NCI-H226 (cell line): ENCODE measurements around the gene ANKRD7.
"Not testable (repeated sequence)": the region's sequence is repeated elsewhere in the genome, so short reads cannot be mapped to it uniquely, and the experiment has no call there.

Experiments used
- DNase-seq: peaks from one replicate; pipeline ENCODE4 v3.0.0-alpha.2; 2015

The ANKRD7 gene

DNA sequence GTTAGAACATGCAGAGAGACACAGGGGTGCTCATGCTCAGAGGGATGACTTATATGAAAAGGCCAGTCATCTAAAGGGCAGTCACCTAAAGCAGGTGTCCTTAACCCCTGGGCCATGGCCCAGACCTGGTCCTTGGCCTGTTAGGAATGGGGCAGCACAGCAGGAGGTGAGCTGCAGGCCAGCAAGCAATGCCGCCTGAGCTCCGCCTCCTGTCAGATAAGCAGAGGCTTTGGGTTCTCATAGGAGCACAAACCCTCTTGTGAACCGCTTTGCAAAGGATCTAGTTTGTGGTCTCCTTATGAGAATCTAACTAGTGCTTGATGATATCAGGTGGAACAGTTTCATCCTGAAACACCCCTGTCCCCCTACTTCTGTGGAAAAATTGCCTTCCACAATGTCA, 14.5 kb downstream of the ANKRD7 start:
- DNase-seq = no peak

DNA sequence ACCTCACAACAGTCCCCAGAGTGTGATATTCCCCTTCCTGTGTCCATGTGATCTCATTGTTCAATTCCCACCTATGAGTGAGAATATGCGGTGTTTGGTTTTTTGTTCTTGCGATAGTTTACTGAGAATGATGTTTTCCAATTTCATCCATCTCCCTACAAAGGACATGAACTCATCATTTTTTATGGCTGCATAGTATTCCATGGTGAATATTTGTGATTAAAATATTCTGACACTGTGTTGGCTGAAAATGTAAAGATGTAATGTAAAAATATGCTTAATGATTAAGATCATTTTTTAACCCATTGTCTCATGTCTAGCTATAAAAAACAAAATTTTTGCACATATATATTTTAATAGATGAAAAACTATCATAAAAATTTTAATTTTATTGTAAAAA, 15.8 kb downstream of the ANKRD7 start:
- DNase-seq = not testable (repeated sequence)

DNA sequence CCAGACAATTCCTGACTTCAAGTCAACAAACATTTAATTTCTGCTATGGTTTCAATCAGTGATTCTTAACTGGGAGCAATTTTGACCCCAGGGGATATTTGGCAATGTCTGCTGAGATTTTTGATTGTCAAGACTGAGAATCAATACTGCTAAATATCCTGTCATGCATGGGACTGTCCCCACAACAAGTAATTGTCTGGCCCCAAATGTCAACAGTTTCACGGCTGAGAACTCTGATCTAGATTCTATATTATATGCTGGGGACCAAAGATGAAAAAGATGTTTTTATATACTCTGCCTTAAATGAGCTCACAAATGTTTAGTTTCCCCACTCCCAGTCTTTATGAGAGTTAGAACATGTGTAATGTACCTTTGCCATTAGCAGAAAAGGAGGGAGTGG, 19.2 kb downstream of the ANKRD7 start:
- DNase-seq = no peak

DNA sequence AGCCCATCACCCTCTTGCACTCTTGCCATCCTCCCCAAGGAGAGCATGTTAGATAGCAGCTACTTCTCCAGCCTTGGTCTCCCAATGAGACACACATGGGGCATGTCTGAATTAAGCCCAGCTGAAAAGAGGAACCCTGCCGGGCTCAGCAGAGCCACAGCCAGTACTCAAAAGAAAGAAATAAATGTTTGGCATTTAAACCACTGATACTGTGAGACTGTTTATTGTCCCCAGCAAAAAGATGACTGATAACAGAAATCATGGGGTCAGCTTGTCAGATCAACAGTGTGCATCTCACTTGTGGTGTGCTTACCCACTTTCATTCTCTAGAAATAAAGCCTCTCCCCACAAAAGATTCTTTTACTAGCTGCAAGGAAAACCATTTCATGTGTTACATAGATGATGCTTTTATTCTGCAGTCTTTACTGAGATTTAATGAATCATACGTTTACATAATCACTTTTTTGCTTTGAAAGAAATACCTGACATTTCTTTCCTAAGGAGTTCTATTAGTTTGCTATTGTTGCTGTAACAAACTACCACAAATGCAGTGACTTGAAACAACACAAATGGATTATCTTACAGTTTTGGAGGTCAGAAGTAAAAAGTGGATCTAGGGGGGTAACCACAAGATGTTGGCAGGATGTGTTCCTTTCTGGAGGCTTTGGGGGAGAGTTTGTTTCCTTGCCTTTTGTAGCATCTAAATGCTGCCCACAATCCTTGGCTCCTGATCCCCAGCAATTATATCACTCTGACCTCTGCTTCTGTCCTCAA, 20.9 kb downstream of the ANKRD7 start:
- peak; percentile 11 for DNase-seq

DNA sequence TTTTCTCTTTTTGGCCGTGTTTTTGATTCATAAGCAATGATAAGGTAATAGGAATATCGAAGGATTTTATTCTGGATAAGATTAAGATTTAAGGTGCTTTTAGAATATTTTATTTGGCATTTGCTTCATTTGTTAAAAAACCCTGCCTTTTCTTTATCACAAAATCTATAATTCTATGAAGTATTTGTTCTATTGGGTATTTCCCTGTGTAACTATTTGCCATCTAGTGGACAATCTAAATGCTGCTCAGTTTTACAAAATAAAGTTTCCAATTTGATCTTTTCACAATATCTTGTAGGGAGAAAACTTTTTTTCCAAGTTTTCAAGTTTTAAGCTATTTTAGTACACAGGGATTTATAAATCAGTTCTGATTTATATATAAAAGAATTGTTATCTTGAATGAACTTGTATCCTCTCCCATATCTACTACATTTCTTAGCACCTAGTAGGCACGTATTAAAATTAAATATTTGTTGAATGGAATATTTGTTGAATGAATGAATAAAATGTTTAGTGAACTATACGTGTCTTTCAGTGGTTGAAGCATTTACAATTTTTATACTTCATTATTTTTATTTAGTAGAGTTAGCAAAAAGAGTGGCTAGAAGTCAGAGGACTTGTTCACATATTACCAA, 26.5 kb downstream of the ANKRD7 start:
- no peak for DNase-seq

DNA sequence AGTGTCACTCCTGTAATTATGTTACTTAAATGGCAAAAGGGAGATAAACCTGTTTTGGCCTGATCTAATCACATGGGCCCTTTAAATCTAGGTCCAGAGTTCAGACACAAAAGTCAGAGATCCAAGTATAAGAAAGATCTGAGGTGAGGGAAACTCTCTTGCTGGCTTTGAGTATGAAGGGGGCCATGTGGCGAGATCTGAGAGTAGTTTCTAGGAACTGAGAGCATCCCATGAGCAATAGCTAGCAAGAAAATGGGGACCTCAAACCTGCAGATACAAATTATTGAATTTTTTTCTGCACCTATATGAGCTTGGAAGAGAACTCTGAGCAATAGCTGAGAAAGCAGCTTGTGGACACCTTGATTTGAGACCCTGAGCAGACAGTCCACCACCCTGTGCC, 27.6 kb downstream of the ANKRD7 start:
- DNase-seq = no peak

DNA sequence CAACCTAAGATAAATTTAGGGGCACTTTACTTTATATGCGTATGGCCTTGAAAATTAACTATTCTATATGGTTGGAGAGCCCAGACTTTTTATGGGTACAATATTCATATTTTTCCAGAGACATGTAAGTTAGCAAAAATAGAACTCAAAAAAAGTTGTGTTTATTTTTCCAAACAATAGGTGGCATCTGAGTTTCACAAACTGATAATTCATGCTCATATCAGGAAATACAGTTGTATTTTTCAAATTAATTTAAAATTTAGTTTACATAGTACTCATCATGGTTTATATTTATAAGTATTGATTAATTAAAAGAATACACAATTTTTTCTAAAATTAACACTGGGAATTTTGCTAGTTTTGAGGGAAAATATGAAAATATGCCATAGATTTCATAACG, 34.6 kb downstream of the ANKRD7 start:
- DNase-seq = no peak

DNA sequence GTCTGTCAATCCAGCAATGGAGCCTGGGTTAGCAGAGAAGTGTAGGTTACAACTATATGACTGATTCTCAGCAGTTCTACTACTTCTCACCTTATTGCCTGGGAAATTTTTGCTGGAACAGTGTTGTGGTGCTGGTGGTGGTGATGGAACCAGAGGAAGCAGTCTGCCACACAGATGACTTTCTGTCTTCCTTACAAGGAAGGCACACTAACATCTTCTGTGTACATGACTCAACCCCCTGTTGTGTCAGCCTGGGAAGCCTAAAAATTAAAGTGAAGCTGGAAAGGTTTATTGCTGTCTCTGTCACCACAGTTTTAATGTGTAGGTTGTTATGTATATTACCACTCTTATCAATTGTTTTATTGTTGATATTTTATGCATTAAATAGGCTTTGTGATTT, 40.3 kb downstream of the ANKRD7 start:
- no peak for DNase-seq

DNA sequence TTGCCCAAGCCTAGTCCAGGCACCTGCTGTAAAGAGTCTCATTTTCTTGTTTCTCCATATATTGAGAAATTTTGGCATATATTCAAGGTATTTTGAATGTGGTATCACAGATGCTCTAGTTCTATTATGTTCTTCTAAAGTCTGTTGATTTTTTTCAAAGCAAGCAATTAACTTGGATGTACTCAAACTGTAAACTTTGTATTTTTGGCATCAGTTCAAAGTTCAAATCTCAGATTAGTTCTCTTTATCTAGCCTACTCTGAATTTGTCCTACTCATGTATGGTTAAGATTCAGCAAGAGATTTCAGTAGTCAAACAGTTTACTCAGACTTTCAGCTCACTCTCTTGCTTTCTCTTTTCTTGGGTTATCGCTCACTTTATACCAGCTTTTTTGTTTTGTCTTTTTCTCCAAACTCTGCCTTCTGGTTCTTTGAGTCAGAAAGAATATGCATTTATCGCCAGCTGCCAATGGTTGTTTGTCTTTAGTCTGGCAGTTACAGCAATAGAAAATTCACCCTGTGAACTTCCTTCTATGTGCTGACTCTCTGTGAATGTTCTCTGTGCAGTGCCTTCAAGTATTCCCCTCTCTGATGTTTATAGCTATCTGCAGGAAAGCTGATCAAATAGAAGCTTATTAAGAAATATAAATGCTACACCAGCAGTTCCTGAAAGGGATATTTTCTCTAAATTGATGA, 56.0 kb downstream of the ANKRD7 start:
- DNase-seq = no peak

DNA sequence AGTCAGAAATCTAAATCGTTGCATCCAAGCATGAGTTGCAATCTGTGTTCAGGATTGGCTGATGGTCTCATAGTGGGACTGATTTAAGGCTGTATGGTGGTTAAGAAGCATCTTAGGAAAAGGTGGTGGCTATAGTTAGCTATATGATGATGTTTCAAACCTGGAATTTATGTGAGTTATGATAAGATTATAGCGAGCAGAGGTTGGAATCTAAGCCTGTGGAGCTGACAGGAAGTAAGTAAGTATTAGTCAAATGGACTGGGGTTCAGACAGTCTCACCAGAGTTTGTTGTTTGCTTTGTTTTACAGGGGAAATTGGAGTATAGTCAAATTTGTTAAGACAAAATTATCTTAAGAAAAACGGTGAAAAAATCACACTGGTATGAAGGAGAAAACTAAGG, 56.7 kb downstream of the ANKRD7 start:
- DNase-seq = peak; percentile 59

DNA sequence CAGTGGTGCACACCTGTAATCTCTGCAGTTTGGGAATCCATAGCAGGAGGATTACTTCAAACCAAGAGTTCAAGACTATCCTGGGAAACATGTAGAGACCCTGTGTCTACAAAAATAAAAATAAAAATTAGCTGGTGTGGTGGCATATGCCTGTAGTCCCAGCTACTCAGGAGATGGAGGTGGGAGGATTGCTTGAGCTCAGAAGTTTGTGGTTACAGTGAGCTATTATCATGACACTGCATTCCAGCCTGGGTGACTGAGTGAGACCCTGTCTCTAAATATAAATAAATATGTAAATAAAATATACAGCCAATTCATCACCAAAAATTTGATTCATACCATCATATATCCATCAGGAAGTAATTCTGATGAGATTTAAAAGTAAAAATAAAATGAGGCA, 60.9 kb downstream of the ANKRD7 start:
- DNase-seq = no peak

DNA sequence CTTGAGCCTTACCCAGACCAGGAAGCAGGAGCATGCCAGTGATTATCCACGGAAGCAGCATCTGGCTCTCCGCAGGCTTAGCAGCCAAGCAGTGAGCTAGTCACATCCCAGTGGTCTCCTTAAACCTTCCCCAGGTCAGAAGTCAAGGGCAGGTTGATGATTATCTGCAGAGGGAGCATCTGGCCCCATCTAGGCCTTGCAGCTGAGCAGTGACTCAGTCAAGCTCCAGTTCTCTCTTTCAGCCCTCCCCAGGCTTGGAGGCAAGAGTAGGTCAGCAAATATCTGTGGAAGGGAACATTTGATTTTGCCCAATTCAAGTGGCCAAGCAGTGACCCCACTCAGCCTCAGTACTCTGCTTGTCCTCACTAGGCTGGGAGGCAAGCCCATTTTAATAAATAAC, 61.6 kb downstream of the ANKRD7 start:
- DNase-seq = no peak

DNA sequence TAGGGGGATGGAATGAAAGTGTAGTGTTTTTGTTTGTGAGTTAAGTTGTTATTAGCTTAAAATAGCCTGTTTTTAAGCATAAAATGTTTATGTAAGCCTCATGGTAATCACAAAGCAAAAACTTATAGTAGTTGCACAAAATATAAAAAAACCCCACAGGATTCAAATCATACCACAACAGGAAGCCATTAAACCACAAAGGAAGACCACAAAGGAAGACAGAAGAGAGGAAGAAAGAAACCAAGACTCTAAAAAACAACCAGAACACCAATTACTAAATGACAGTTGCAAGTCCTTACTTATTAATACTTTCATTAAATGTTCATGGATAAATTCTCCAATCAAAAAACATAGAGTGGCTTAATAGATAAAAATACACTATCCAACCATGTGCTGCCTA, 63.6 kb downstream of the ANKRD7 start:
- DNase-seq = no peak

DNA sequence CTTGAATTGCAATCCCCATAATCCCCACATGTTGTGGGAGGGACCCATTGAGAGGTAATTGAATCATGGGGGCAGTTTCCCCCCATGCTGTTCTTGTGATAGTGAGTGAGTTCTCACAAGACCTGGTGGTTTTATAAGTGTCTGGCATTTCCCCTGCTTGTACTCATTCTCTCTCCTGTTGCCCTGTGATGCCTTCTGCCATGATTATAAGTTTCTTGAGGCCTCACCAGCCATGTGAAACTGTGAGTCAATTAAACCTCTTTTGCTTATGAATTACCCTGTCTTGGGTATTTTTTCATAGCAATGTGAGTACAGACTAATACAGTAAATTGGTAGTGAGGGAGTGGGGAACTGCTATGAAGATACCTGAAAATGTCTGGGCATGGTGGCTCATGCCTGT, 65.0 kb downstream of the ANKRD7 start:
- DNase-seq = no peak
